ENCODE data around the gene PEX10.

Gene PEX10

GRCh38 chr1:2417833-2418225 is 5.5 kb upstream of the PEX10 start:
- Histone ChIP-seq H3K9me3 (replicated peaks; ENCODE audit: low read length) (no peaks in the 10 kb centered on the region), H3K36me3 (ENCODE audit: insufficient read depth, low read length) (no peaks in the 10 kb centered on the region), H3K27me3 (ENCODE audit: control insufficient read depth, insufficient read depth, low read length) (peaks cover 34% of the 10 kb centered on the region), H3K9ac (ENCODE audit: low read depth, low read length) (no peak overlapping the region), H3K4me2 (ENCODE audit: low read length) (no peak overlapping the region), H3K4me3 (ENCODE audit: low read length) (no peak overlapping the region), H3K4me1 (ENCODE audit: control insufficient read depth, insufficient read depth, low read length) (peaks cover 19% of the 10 kb centered on the region)

GRCh38 chr1:2417083-2417832 is 4.9 kb upstream of the PEX10 start:
- Histone ChIP-seq H3K9ac (ENCODE audit: low read depth, low read length) (no peak overlapping the region), H3K27me3 (ENCODE audit: control insufficient read depth, insufficient read depth, low read length) (peaks cover 31% of the 10 kb centered on the region), H3K36me3 (ENCODE audit: insufficient read depth, low read length) (no peaks in the 10 kb centered on the region), H3K4me1 (ENCODE audit: control insufficient read depth, insufficient read depth, low read length) (peaks cover 19% of the 10 kb centered on the region), H3K4me3 (ENCODE audit: low read length) (no peak overlapping the region), H3K4me2 (ENCODE audit: low read length) (no peak overlapping the region), H3K9me3 (replicated peaks; ENCODE audit: low read length) (no peaks in the 10 kb centered on the region)

GRCh38 chr1:2416403-2416802 is 4.0 kb upstream of the PEX10 start:
- no peak overlapping the region for H3K4me2 ChIP-seq (ENCODE audit: low read length)
- peaks cover 31% of the 10 kb centered on the region for H3K27me3 ChIP-seq (ENCODE audit: control insufficient read depth, insufficient read depth, low read length)
- peaks cover 25% of the 10 kb centered on the region for H3K4me1 ChIP-seq (ENCODE audit: control insufficient read depth, insufficient read depth, low read length)
- no peak overlapping the region for H3K9ac ChIP-seq (ENCODE audit: low read depth, low read length)
- H3K4me3 ChIP-seq (ENCODE audit: low read length), result no peak overlapping the region
- no peaks in the 10 kb centered on the region for H3K9me3 ChIP-seq (replicated peaks; ENCODE audit: low read length)
- no peaks in the 10 kb centered on the region for H3K36me3 ChIP-seq (ENCODE audit: insufficient read depth, low read length)

- Histone ChIP-seq H3K9ac (ENCODE audit: low read depth, low read length) (no peak overlapping the region), H3K36me3 (ENCODE audit: insufficient read depth, low read length) (no peaks in the 10 kb centered on the region), H3K4me2 (ENCODE audit: low read length) (no peak overlapping the region), H3K4me1 (ENCODE audit: control insufficient read depth, insufficient read depth, low read length) (peaks cover 26% of the 10 kb centered on the region), H3K9me3 (replicated peaks; ENCODE audit: low read length) (no peaks in the 10 kb centered on the region), H3K27me3 (ENCODE audit: control insufficient read depth, insufficient read depth, low read length) (peaks cover 31% of the 10 kb centered on the region), H3K4me3 (ENCODE audit: low read length) (no peak overlapping the region)
These were observed 3.4 kb upstream of the PEX10 start for GRCh38 chr1:2415801-2416208.

GRCh38 chr1:2415337-2415736 is 3.0 kb upstream of the PEX10 start:
- Histone ChIP-seq H3K36me3 (ENCODE audit: insufficient read depth, low read length) (no peaks in the 10 kb centered on the region), H3K4me3 (ENCODE audit: low read length) (no peak overlapping the region), H3K4me2 (ENCODE audit: low read length) (no peak overlapping the region), H3K4me1 (ENCODE audit: control insufficient read depth, insufficient read depth, low read length) (peaks cover 26% of the 10 kb centered on the region), H3K9me3 (replicated peaks; ENCODE audit: low read length) (no peaks in the 10 kb centered on the region), H3K27me3 (ENCODE audit: control insufficient read depth, insufficient read depth, low read length) (peaks cover 26% of the 10 kb centered on the region), H3K9ac (ENCODE audit: low read depth, low read length) (no peak overlapping the region)

GRCh38 chr1:2414297-2414958 is 2.1 kb upstream of the PEX10 start:
- Histone ChIP-seq H3K4me1 (ENCODE audit: control insufficient read depth, insufficient read depth, low read length) (peaks cover 26% of the 10 kb centered on the region), H3K36me3 (ENCODE audit: insufficient read depth, low read length) (peaks cover 6% of the 10 kb centered on the region), H3K9ac (ENCODE audit: low read depth, low read length) (peak overlapping the region; percentile 97), H3K4me3 (ENCODE audit: low read length) (peak overlapping the region; percentile 55), H3K9me3 (replicated peaks; ENCODE audit: low read length) (no peaks in the 10 kb centered on the region), H3K27me3 (ENCODE audit: control insufficient read depth, insufficient read depth, low read length) (peaks cover 19% of the 10 kb centered on the region), H3K4me2 (ENCODE audit: low read length) (peak overlapping the region; percentile 99)

GRCh38 chr1:2413495-2414296 is 1.3 kb upstream of the PEX10 start:
- peaks cover 26% of the 10 kb centered on the region for H3K4me1 ChIP-seq (ENCODE audit: control insufficient read depth, insufficient read depth, low read length)
- peaks cover 7% of the 10 kb centered on the region for H3K36me3 ChIP-seq (ENCODE audit: insufficient read depth, low read length)
- no peaks in the 10 kb centered on the region for H3K9me3 ChIP-seq (replicated peaks; ENCODE audit: low read length)
- peak overlapping the region; percentile 99 for H3K4me2 ChIP-seq (ENCODE audit: low read length)
- H3K27me3 ChIP-seq (ENCODE audit: control insufficient read depth, insufficient read depth, low read length), result peaks cover 12% of the 10 kb centered on the region
- H3K4me3 ChIP-seq (ENCODE audit: low read length), result peak overlapping the region; percentile 96
- peak overlapping the region; percentile 97 for H3K9ac ChIP-seq (ENCODE audit: low read depth, low read length)

- peaks cover 4% of the 10 kb centered on the region for H3K27me3 ChIP-seq (ENCODE audit: control insufficient read depth, insufficient read depth, low read length)
- no peaks in the 10 kb centered on the region for H3K9me3 ChIP-seq (replicated peaks; ENCODE audit: low read length)
- H3K36me3 ChIP-seq (ENCODE audit: insufficient read depth, low read length), result peaks cover 11% of the 10 kb centered on the region
- peak overlapping the region; percentile 99 for H3K4me2 ChIP-seq (ENCODE audit: low read length)
- H3K9ac ChIP-seq (ENCODE audit: low read depth, low read length), result peak overlapping the region; percentile 97
- peaks cover 21% of the 10 kb centered on the region for H3K4me1 ChIP-seq (ENCODE audit: control insufficient read depth, insufficient read depth, low read length)
- peak overlapping the region; percentile 96 for H3K4me3 ChIP-seq (ENCODE audit: low read length)
These were observed 570 bp upstream of the PEX10 start for GRCh38 chr1:2412773-2413494.

GRCh38 chr1:2411801-2412394 is 466 bp downstream of the PEX10 start:
- H3K4me2 ChIP-seq (ENCODE audit: low read length), result peak overlapping the region; percentile 99
- H3K36me3 ChIP-seq (ENCODE audit: insufficient read depth, low read length), result peaks cover 18% of the 10 kb centered on the region
- no peaks in the 10 kb centered on the region for H3K9me3 ChIP-seq (replicated peaks; ENCODE audit: low read length)
- H3K4me3 ChIP-seq (ENCODE audit: low read length), result peak overlapping the region; percentile 96
- no peaks in the 10 kb centered on the region for H3K27me3 ChIP-seq (ENCODE audit: control insufficient read depth, insufficient read depth, low read length)
- peaks cover 21% of the 10 kb centered on the region for H3K4me1 ChIP-seq (ENCODE audit: control insufficient read depth, insufficient read depth, low read length)
- peak overlapping the region; percentile 97 for H3K9ac ChIP-seq (ENCODE audit: low read depth, low read length)

- peaks cover 36% of the 10 kb centered on the region for H3K36me3 ChIP-seq (ENCODE audit: insufficient read depth, low read length)
- no peak overlapping the region for H3K4me3 ChIP-seq (ENCODE audit: low read length)
- H3K9me3 ChIP-seq (replicated peaks; ENCODE audit: low read length), result no peaks in the 10 kb centered on the region
- peaks cover 38% of the 10 kb centered on the region for H3K4me1 ChIP-seq (ENCODE audit: control insufficient read depth, insufficient read depth, low read length)
- H3K27me3 ChIP-seq (ENCODE audit: control insufficient read depth, insufficient read depth, low read length), result no peaks in the 10 kb centered on the region
- no peak overlapping the region for H3K9ac ChIP-seq (ENCODE audit: low read depth, low read length)
- H3K4me2 ChIP-seq (ENCODE audit: low read length), result no peak overlapping the region
These were observed 2.6 kb downstream of the PEX10 start for GRCh38 chr1:2409745-2410144.

Measured in skeletal muscle satellite cell (primary cell).